GM18511 (cell line): ENCODE measurements around the gene NRIP2.
A peak's percentile ranks its signal among the peaks of the same experiment; 100 is the strongest.
"Not testable (repeated sequence)": the region's sequence is repeated elsewhere in the genome, so short reads cannot be mapped to it uniquely, and the experiment has no call there.

Experiments
- ATAC-seq: cut with Tn5 transposase; IDR thresholded peaks from one replicate; pipeline ENCODE4 v1.9.1; 2021; ENCODE audit warnings: mild to moderate bottlenecking, moderate library complexity; ENCODE audit not compliant: unreplicated experiment

NRIP2 gene

GRCh38 chr12:2834581-2835491 is at the start of gene NRIP2:
NRIP2 (minus strand) TSS chr12:2835035; CDS start chr12:2834983, 52 bp downstream.
- ATAC-seq, result no peak

- no peak for ATAC-seq
Measured at GRCh38 chr12:2879853-2880252, 45.0 kb upstream of the NRIP2 start.

GRCh38 chr12:2877953-2878732 is 43.3 kb upstream of the NRIP2 start:
- ATAC-seq, result no peak

GRCh38 chr12:2877047-2877952 is 42.5 kb upstream of the NRIP2 start, which contains the start of the genes FOXM1 and RHNO1:
FOXM1 (minus strand) TSS chr12:2877174; CDS start chr12:2874478, 2,696 bp downstream.
RHNO1 (plus strand) TSS chr12:2877223; CDS start chr12:2885367, 8,144 bp downstream.
- ATAC-seq, result peak; percentile 83

- peak; percentile 51 for ATAC-seq
Measured at GRCh38 chr12:2876431-2877046, 41.7 kb upstream of the NRIP2 start.

- not testable (repeated sequence) for ATAC-seq
Measured at GRCh38 chr12:2868986-2869632, 34.3 kb upstream of the NRIP2 start.

GRCh38 chr12:2864198-2864597 is 29.4 kb upstream of the NRIP2 start:
- no peak for ATAC-seq

- not testable (repeated sequence) for ATAC-seq
Measured at GRCh38 chr12:2863402-2863801, 28.6 kb upstream of the NRIP2 start.

- ATAC-seq, result no peak
Measured at GRCh38 chr12:2862876-2863275, 28.0 kb upstream of the NRIP2 start.

GRCh38 chr12:2860170-2860569 is 25.3 kb upstream of the NRIP2 start:
- ATAC-seq, result no peak

- ATAC-seq, result no peak
Measured at GRCh38 chr12:2858944-2859421, 24.1 kb upstream of the NRIP2 start.

GRCh38 chr12:2858334-2858733 is 23.5 kb upstream of the NRIP2 start:
- ATAC-seq, result no peak

- no peak for ATAC-seq
Measured at GRCh38 chr12:2857576-2857975, 22.7 kb upstream of the NRIP2 start.

GRCh38 chr12:2857021-2857431 is 22.2 kb upstream of the NRIP2 start, which contains the start of gene TEX52:
TEX52 (minus strand) TSS chr12:2857039; CDS start chr12:2857026, 13 bp downstream.
- no peak for ATAC-seq

- no peak for ATAC-seq
Measured at GRCh38 chr12:2856051-2856450, 21.2 kb upstream of the NRIP2 start.

GRCh38 chr12:2855546-2855945 is 20.7 kb upstream of the NRIP2 start:
- no peak for ATAC-seq

GRCh38 chr12:2854669-2855453 is 20.0 kb upstream of the NRIP2 start:
- no peak for ATAC-seq

GRCh38 chr12:2853626-2854025 is 18.8 kb upstream of the NRIP2 start:
- no peak for ATAC-seq

- ATAC-seq, result no peak
Measured at GRCh38 chr12:2851931-2852330, 17.1 kb upstream of the NRIP2 start.
